ENCODE measurements around the gene HBP1. TPM values are rescaled to one million over a fixed set of nuclear protein-coding genes. Genes with fewer than 3 reads are reported as not detected.

HBP1 gene
- total RNA-seq, 6 donors from 2014 or later, result 55.5 to 113 (median 74.4) TPM

GRCh38 chr7:107169120-107170050 lies 582 bp downstream of the HBP1 start:
- H3K36me3 ChIP-seq, result no peaks in the 10 kb centered on the region
- peak; percentile 85 to 89 for ATAC-seq (ENCODE audit: low FRiP score in 2 of 2)
- no peaks in the 10 kb centered on the region for H3K9me3 ChIP-seq
- TF ChIP-seq CTCF (IDR thresholded peaks at IDR 0.05) (peak in 2 of 6 experiments; percentile 27 to 28), POLR2AphosphoS5 (IDR thresholded peaks at IDR 0.05) (peak; percentile 78 to 87), EP300 (IDR thresholded peaks at IDR 0.05) (peak in 2 of 4 donors; percentile 35 to 79), POLR2A (IDR thresholded peaks at IDR 0.05) (peak in 3 of 4 donors; percentile 51 to 88 (median 73))
- H3K4me1 ChIP-seq, result peaks cover 29 to 44% (median 39%) of the 10 kb centered on the region in 4 donors
- H3K27me3 ChIP-seq, result no peaks in the 10 kb centered on the region
- peak; percentile 97 for DNase-seq
- peak overlapping the region; percentile 73 to 96 (median 86) for H3K4me3 ChIP-seq
- WGBS, 2 donors, result 1% methylated on average over 36 to 39 of the region's 73 CpGs
- H3K27ac ChIP-seq, result peak overlapping the region; percentile 97 to 100 (median 99)

- no peaks in the 10 kb centered on the region for H3K9me3 ChIP-seq
- no peaks in the 10 kb centered on the region for H3K36me3 ChIP-seq
- H3K4me1 ChIP-seq, result peaks cover 36 to 53% (median 47%) of the 10 kb centered on the region in 4 donors
- ATAC-seq (ENCODE audit: low FRiP score in 2 of 2) (no peak), DNase-seq (no peak)
- peak overlapping the region; percentile 97 to 100 (median 99) for H3K27ac ChIP-seq
- peak overlapping the region; percentile 73 to 96 (median 86) for H3K4me3 ChIP-seq
- 10% methylated on average over 13 of the region's 13 CpGs for WGBS, 2 donors
- H3K27me3 ChIP-seq, result no peaks in the 10 kb centered on the region
- no peak for TF ChIP-seq EP300 (IDR thresholded peaks at IDR 0.05)
- TF ChIP-seq CTCF (IDR thresholded peaks at IDR 0.05), result no peak
- TF ChIP-seq POLR2A (IDR thresholded peaks at IDR 0.05), result no peak
- TF ChIP-seq POLR2AphosphoS5 (IDR thresholded peaks at IDR 0.05), result no peak
These were observed 1.5 kb downstream of the HBP1 start for GRCh38 chr7:107170051-107170915.

GRCh38 chr7:107171496-107171895 lies 2.7 kb downstream of the HBP1 start:
- ATAC-seq (ENCODE audit: low FRiP score in 2 of 2) (no peak), DNase-seq (no peak)
- TF ChIP-seq POLR2A (IDR thresholded peaks at IDR 0.05) (no peak), CTCF (IDR thresholded peaks at IDR 0.05) (no peak), EP300 (IDR thresholded peaks at IDR 0.05) (no peak), POLR2AphosphoS5 (IDR thresholded peaks at IDR 0.05) (no peak)
- peak overlapping the region in 2 of 4 donors; percentile 16 to 30 for H3K27ac ChIP-seq
- WGBS, 2 donors, result 88 to 90% methylated on average over 12 of the region's 12 CpGs
- H3K4me1 ChIP-seq, result peaks cover 36 to 60% (median 53%) of the 10 kb centered on the region in 4 donors
- H3K4me3 ChIP-seq, result no peak overlapping the region
- no peaks in the 10 kb centered on the region for H3K27me3 ChIP-seq
- no peaks in the 10 kb centered on the region for H3K9me3 ChIP-seq
- H3K36me3 ChIP-seq, result no peaks in the 10 kb centered on the region

- no peak for DNase-seq
- Histone ChIP-seq H3K4me1 (peaks cover 36 to 65% (median 55%) of the 10 kb centered on the region in 4 donors), H3K27me3 (no peaks in the 10 kb centered on the region), H3K27ac (peak overlapping the region in 1 of 4 donors; percentile 30), H3K9me3 (no peaks in the 10 kb centered on the region), H3K4me3 (no peak overlapping the region), H3K36me3 (no peaks in the 10 kb centered on the region)
- ATAC-seq (ENCODE audit: low FRiP score in 2 of 2), result no peak
- 73 to 82% methylated on average over 4 of the region's 4 CpGs for WGBS, 2 donors
- TF ChIP-seq CTCF (IDR thresholded peaks at IDR 0.05) (no peak), EP300 (IDR thresholded peaks at IDR 0.05) (no peak), POLR2A (IDR thresholded peaks at IDR 0.05) (no peak)
These were observed 3.7 kb downstream of the HBP1 start for GRCh38 chr7:107172276-107173032.

Data from upper lobe of left lung (tissue), 6 donors.